Mammary epithelial cell (primary cell): Measurements from ENCODE around the gene BRAF.
"Not testable (repeated sequence)": the region's sequence is repeated elsewhere in the genome, so short reads cannot be mapped to it uniquely, and the experiment has no call there.

Experiments
- CTCF ChIP-seq, 2 donors: IDR thresholded peaks in 1 of 2; conservative IDR thresholded peaks in 1 of 2; 2 replicates each; pipeline ENCODE4 v1.5.1; 2011 to 2012; ENCODE audit warnings: inconsistent platforms in 2 of 2, low read length in 2 of 2, mild to moderate bottlenecking in 2 of 2, control low read depth in 1 of 2, low read depth in 1 of 2; ENCODE audit not compliant: insufficient read depth in 1 of 2; ENCODE audit errors: extremely low read depth in 1 of 2
- EZH2 ChIP-seq: IDR thresholded peaks from 2 replicates; pipeline ENCODE4 v1.6.1; 2012; ENCODE audit warnings: low read length, inconsistent platforms, borderline replicate concordance

DNA sequence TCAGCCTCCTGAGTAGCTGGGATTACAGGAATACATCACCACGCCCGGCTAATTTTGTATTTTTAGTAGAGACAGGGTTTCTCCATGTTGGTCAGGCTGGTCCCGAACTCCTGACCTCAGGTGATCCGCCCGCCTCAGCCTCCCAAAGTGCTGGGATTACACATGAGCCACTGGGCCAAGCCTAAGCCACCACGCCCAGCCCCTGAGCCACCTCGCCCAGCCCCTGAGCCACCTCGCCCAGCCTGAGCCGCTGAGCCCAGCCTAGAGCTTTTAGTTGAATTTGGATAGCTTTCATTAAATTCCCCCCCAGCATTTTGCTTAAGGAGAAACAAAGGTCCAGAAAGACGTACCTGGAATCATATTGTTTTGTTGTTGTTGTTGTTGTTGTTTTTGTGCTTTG, 254.9 kb downstream of the BRAF start:
- TF ChIP-seq CTCF (conservative IDR thresholded peaks at IDR 0.05 in 1 of 2, IDR thresholded peaks at IDR 0.05 in 1 of 2; ENCODE audit: extremely low read depth in 1 of 2, insufficient read depth in 1 of 2, low read depth in 1 of 2, low read length in 2 of 2); EZH2: not testable (repeated sequence)
